ENCODE data around the gene AWAT2. TPM values are rescaled to one million over a fixed set of nuclear protein-coding genes. Genes with fewer than 3 reads are reported as not detected.
"Not testable (repeated sequence)": the region's sequence is repeated elsewhere in the genome, so short reads cannot be mapped to it uniquely, and the experiment has no call there.

The AWAT2 gene
- total RNA-seq, 2 experiments from 2014 or later: not detected

DNA sequence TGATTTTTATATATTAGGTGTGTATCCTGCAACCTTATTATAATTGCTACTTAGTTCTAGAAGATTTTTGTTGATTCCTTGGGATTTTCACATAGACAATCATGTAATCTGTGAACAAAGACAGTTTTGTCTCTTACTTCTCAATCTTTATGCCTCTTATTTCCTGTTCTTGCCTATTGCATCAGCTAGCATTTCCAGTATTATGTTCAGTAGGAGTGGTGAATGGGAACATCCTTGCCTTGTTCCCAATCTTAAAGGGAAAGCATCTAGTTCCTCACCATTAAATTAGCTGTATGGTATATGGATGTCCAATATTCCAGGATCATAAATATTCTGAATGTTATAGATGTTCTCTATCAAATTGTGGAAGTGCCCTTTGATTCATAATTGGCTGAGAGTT, 41.8 kb downstream of the AWAT2 start:
- CTCF ChIA-PET: no interaction called here

DNA sequence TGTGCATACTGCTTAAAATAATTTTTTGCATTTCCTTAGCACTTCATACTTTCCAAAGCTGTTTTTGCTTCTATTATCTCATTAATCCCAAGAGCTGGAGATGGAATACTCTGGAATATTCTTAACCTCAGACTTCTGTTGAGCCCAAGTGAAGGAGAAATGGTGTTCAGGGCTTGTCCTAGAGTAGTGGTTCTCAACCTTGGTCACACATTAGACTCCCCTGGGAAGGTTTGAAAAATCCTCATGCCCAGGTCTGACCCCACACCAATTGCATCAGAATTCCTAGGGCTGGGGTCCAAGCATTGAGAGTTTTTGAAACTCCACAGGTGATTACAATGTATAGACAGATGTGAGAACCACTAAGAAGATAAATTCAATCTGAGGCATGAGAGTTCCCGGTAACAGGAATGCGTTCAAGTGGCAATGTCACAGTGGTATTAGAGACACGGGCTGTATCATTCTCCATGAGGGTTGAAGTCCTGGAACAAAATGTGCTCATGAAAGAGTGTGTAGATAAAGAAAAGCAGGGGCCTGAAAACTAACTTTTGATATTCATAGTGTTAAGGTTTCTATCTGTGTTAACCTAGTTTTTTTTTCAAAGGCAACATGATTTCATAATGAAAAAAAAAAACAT, 47.9 kb downstream of the AWAT2 start:
- CTCF ChIA-PET: no interaction called here
- POLR2A ChIA-PET: no interaction called here

More for the DNA sequence above, 41.8 kb downstream of the AWAT2 start:
- POLR2A ChIA-PET: no interaction called here

DNA sequence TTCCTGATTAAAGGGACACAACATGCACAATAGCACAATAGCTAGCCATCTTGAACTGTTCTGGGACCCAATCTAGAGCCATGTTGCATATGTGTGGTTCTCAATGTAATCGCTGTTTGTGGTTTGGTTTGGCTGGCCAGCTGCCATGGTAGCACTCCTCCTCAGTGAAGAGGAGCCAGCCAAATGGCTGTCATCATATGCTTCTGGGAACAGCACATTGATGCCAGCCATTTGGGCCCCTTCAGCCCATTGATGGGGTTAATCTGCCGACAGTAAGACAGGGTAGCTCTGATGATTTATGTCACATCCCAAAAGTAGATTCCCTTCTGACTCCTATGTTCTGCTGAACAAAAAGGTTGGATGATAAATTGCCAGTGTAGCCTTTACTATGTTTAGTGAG, 48.5 kb downstream of the AWAT2 start:
- POLR2A ChIA-PET: no interaction called here
- CTCF ChIA-PET: no interaction called here

DNA sequence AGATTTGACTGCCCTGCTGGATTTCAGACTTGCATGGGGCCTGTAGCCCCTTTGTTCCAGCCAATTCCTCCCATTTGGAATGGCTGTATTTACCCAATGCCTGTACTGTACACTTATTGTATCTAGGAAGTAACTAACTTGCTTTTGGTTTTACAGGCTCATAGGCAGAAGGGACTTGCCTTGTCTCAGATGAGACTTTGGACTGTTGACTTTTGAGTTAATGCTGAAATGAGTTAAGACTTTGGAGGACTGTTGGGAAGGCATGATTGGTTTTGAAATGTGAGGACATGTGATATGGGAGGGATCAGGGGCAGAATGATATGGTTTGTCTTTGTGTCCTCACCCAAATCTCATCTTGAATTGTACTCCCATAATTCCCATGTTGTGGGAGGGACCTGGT, 51.4 kb downstream of the AWAT2 start:
- CTCF ChIA-PET, POLR2A ChIA-PET: not testable (repeated sequence)

DNA sequence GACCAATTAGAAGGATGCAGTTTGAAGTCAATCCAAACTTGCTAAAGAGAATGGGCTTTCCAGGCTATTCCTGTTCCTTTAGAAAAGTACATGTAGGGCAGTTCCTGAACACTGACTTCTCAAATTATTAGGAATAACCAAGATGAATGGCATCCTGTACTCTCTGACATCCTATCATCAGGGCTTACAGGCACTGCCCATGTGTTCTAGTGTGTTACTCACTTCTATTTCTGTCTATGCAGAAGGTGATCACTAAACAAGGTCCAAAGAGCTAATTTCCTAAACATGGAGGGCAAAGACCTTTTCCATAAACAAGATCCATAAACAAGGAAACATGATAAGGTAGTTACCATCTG, 53.6 kb downstream of the AWAT2 start:
- POLR2A ChIA-PET: no interaction called here
- CTCF ChIA-PET: no interaction called here

DNA sequence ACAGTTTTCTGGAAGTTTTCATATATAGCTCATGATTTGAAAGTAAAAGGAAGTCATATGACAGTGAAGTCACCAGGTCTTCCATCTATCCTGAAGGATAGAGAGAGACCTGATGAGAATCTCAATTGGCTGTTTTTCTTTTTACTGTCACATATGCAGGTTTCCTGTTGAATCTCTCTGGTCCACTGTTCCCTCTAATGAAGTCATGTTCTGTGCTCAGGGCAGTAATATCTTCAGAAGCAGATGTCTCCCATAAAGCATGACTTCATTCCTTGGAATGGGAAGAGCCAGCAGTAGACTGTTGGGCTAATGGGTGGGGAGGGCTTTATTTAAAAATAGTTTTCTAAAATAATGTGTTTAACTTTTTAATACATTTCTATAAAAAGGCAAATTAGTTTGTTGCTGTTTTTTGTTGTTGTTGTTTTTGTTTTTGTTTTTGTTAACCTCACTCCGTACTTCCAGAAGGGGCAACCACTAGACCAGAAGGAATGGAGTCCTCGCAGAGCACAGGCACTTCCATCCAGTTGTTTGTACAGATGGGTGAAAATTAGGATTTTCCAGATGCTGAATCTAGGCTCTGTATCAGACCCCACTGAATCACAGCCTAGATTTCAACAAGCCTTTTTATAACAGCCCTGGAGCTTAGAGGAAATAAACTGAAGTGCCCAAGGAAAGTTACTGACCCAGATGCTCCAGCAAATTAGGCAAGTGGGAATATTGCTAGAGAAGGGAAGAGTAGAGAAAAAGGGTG, 54.2 kb downstream of the AWAT2 start:
- ChIA-PET CTCF (no interaction called here), POLR2A (no interaction called here)

DNA sequence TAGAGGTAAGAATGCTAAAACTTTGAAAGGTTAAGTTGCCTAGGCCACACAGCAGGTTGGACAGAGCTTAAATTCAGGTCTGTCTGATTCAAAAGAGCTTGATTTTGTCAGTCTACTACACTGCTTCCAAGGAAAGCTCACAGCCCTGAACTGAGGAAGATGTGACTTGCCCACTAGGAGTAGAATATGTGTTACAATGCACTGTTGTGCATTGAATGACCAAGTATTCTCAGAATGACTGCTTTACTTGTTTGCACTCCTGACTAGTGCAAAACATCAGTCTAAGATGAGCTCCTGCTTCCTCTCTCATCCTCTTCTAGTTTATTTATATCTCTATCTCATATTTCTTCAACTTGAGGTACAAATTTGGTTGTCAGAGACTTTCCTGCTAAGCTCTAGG, 56.2 kb downstream of the AWAT2 start:
- ChIA-PET CTCF (no interaction called here), POLR2A (no interaction called here)

DNA sequence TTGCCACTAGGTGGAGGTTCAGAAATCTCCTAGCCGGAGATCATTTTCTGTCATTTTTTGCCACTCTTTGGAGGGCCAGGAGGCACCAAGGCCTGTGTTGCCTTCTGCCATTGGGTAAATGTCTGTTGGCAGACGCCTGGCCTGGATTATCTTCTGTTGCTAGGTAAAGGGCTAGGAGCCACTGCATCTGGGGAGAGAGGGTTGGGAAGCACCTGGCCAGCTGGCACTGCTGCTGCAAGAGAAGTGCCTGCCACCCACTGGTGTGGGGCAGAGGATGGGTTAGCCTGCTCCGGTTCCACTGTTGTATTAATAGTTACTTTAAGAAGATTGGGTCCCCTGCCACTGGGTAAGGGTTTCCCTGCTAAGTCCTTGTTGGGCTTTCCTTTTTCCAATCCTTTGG, 58.1 kb downstream of the AWAT2 start:
- POLR2A ChIA-PET: no interaction called here
- CTCF ChIA-PET: no interaction called here

Other genes with a start within 250 kb of the AWAT2 start
- gene OTUD6A, start 12.5 kb upstream of the AWAT2 start, total RNA-seq: not detected
- gene IGBP1, start 83.5 kb upstream of the AWAT2 start, total RNA-seq: 10 to 100 TPM; 31.4 to 32.1 TPM
- gene DGAT2L6, start 127.5 kb upstream of the AWAT2 start, total RNA-seq: not detected
- not detected for gene AWAT1, start 184.7 kb upstream of the AWAT2 start, total RNA-seq
- gene P2RY4, start 210.3 kb upstream of the AWAT2 start, total RNA-seq: under 1 TPM in 1 of 2 experiments, not detected in 1; 0.34 TPM
- gene ARR3, start 218.4 kb upstream of the AWAT2 start, total RNA-seq: not detected
- not detected for gene RAB41, start 232.2 kb upstream of the AWAT2 start, total RNA-seq
- gene PDZD11, start 240.0 kb upstream of the AWAT2 start, total RNA-seq: 10 to 100 TPM; 27.0 to 28.0 TPM
- gene KIF4A, start 240.2 kb upstream of the AWAT2 start, total RNA-seq: 10 to 100 TPM; 18.7 to 19.7 TPM

Data from activated CD8-positive, alpha-beta memory T cell treated with anti-CD3 and anti-CD28 coated beads for 36 hours (primary cell).